H7 (cell line): ENCODE data around the gene INCA1. TPM values are rescaled to one million over a fixed set of nuclear protein-coding genes. Genes with fewer than 3 reads are reported as not detected.
A peak's percentile ranks its signal among the peaks of the same experiment; 100 is the strongest.

Experiments used
- DNase-seq: peaks from one replicate; pipeline ENCODE4 v3.0.0; 2012
- H3K27me3 ChIP-seq: 2 replicates; pipeline ENCODE4 v1.6.0; 2011; ENCODE audit warnings: mild to moderate bottlenecking, low read length; ENCODE audit not compliant: control insufficient read depth, insufficient read depth
- H3K36me3 ChIP-seq: replicated peaks from 2 replicates; pipeline ENCODE4 v1.5.1; 2011; ENCODE audit warnings: low read length; ENCODE audit not compliant: control insufficient read depth, insufficient read depth
- H3K4me3 ChIP-seq: 2 replicates; pipeline ENCODE4 v1.5.1; 2011; ENCODE audit warnings: low read depth, mild to moderate bottlenecking, control low read depth, low read length, moderate library complexity; ENCODE audit not compliant: insufficient read depth
- total RNA-seq: library from RNA; depleted of rRNA; stranded (reverse); fragments of >200 nt; shearing (Covaris generic); gene quantifications from 2 replicates; pipeline ENCODE4 v1.2.3, GENCODE V29; 2014

The INCA1 gene
- total RNA-seq, 1 experiment from 2014 or later: 0.42 TPM

DNA sequence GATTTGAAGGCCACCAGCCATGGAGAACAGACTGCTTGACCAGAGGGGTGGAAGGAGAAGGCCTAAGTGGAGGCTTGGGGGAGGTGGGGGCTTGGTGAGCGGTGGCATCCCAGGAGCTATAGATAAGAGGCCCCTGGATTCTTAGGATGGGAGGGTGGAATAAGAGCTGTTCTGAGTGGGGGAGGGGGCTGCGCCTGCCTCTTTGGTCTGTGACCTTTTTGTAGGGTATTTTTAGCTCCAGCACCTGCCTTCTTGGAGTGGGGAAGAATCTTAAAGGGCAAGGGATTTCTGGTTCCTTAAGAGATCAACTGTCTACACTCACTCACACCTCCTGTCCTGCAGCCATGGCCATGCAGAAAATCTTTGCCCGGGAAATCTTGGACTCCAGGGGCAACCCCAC lies 45.8 kb downstream of the INCA1 start:
- Histone ChIP-seq H3K27me3 (no peaks in the 10 kb centered on the region), H3K4me3 (peak overlapping the region; percentile 100), H3K36me3 (peaks cover 3% of the 10 kb centered on the region)
- DNase-seq: peak; percentile 47

- DNase-seq: peak; percentile 80
- peaks cover 10% of the 10 kb centered on the region for H3K36me3 ChIP-seq
- H3K4me3 ChIP-seq: peak within 1 kb of the TSS; percentile 100
- H3K27me3 ChIP-seq: no peaks in the 10 kb centered on the region
Measured at GRCh38 chr17:4950746-4951204, 46.5 kb downstream of the INCA1 start, which contains the start of gene ENO3. Gene ENO3, plus strand, starts transcription at chr17:4951119. Its CDS starts 711 bp downstream, at chr17:4951830.

DNA sequence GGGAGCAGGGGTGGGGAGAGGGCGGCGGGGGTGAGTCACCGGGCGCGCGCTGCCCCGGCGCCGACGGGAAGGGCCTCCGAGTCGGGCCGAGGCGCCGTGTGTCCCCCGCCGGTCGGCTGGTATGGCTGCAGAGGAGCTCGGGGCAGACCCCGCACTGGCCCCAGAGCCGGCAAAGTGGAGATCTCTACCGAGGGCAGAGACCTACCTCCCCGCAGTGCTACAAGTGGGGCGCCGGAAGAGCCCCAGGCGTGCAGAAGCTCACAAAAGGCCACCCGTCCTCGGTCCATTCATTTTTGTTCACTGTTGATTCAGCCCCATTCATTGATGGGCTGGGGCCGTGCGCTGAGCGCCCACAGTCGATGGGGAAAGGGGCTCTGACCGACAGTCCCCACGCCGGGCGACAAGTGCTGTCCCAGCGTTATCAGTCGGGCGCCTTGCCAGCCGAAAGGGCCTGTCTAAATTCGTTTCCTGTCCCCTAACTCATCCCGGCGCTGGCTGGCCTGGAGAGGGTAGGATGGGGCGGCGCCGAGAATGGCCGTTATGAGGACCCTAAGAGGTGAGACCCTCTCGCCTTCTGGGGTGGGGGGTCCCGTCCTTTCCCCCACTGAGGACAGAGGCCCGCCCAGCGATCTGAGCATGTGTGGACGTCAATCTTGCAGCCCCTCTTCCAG lies 47.1 kb downstream of the INCA1 start:
- peaks cover 15% of the 10 kb centered on the region for H3K36me3 ChIP-seq
- no peaks in the 10 kb centered on the region for H3K27me3 ChIP-seq
- peak overlapping the region; percentile 100 for H3K4me3 ChIP-seq
- no peak for DNase-seq

DNA sequence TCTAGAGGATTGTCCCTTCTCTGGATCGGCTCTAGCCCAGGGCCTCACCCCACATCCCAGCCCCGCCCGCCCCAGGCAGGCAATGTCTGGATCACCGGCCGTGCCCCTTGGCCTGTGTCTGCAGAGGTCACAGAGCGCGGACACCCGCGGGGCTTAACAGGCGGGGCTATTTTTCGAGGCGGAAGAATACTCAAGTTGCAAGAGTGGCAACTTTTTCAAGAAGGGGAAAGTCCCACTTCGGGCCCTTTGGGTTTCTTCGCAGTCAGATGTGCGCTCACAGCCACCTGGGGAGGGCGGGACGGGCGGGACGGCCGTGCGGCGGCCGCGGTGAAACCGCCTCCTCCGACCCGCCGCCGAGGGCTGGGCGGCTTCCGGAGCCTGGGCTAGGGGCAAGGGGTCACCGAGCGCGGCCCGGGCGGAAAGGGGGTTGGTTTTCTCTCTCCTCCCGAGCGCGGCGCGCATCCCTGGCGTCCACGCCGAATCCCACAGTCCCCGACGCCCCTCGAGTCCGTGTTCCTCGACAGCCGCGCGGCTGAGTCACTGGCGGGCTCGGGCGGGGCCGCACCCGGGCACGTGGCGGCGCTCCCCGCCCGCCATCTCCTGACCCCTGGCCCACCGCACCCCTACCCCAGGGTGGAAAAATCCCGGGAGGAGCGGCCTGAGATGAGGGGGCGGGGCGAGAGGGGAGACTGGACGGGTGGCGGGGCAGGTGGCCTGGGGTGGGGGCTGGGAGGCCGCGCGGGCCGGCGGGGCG lies 47.8 kb downstream of the INCA1 start:
- Histone ChIP-seq H3K4me3 (peak overlapping the region; percentile 100), H3K36me3 (peaks cover 18% of the 10 kb centered on the region), H3K27me3 (no peaks in the 10 kb centered on the region)
- peak; percentile 94 for DNase-seq

DNA sequence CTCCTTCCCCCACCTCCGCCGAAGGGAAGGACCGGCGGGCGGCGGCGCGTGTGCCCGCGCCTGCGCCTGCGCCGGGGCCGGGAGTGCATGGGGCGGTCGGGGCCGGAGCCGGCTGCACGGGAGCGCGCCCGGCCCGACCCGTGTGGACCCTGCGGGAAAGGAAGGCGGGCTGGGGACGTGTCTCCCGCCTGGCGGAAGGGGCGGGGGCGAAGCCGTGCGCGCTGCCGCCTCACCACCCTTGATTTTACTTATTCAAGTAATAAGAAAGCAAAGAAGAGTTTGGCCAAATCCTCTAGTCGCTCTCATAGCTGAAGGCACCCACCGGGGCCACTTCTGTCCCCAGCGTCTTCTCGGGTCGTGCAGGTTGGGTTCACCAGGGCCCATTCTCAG lies 48.4 kb downstream of the INCA1 start:
- DNase-seq: peak; percentile 99
- Histone ChIP-seq H3K27me3 (no peaks in the 10 kb centered on the region), H3K4me3 (peak overlapping the region; percentile 100), H3K36me3 (peaks cover 18% of the 10 kb centered on the region)

DNA sequence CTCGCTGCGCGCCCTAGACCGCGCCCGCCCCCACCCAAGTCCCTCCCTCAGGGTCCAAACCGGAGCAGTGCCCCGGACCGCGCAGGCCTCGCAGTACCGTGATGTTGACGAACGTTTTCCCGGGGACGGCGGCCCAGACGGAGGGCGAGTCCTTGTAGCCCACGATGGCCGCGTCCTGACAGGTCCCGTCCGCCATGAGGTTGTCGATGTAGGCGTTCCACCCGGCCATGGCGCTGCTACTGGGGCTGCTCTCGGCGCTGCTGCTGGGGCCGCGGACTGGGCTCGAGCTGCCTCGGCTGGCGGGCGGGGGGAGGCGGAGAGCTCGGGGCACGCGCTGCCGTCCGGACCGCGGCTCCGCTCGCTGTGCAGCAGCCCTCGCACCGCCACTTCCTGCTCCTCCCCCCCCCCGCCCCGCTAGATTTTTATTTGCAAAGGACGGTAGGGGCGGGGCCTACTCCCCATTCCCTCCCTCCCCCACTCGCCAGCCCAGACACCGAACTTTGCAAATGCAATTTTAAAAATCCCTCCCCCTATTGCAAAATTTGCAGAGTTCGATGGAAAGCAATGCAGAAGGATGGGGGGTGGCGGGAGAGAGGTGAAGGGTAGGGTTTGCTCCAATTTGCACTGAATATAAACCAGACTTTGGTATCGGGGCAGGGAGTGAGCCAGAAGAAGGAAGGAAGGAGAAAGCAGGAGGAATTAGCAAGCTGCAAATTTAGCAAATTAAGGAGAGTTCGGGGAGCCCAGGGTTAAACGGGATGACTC lies 49.0 kb downstream of the INCA1 start, which contains the start of gene PFN1:
PFN1 (minus strand) TSS at position 365 of the 765 bp plus-strand sequence; CDS start at position 229, 136 bp downstream.
- Histone ChIP-seq H3K27me3 (no peaks in the 10 kb centered on the region), H3K4me3 (peak within 1 kb of the TSS; percentile 100), H3K36me3 (peaks cover 19% of the 10 kb centered on the region)
- DNase-seq: peak; percentile 97

- H3K36me3 ChIP-seq: peaks cover 27% of the 10 kb centered on the region
- peak; percentile 91 for DNase-seq
Measured at GRCh38 chr17:4947411-4948165, 49.7 kb downstream of the INCA1 start.

DNA sequence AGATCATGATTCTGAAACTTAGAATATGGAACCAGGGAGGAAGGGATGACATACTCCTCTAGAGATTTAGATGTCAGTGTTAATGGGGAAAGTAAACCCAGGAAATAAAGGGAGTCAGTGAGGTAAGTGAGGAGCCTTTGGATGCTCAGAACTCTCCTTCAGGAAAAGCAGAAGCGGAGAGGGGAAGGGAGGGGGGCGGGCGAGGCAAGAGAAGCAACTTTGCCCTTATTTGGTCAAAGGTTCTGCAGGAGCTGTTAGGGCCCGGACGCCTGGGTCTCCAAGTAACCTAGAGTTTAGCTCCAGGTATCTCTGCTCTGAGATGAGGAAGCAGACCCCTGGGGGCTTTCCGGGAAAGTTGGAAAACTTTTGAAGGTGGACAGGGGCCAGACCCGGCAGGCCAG lies 50.3 kb downstream of the INCA1 start:
- Histone ChIP-seq H3K4me3 (peak overlapping the region; percentile 100), H3K27me3 (no peaks in the 10 kb centered on the region), H3K36me3 (peaks cover 32% of the 10 kb centered on the region)
- DNase-seq: no peak

More at GRCh38 chr17:4947411-4948165, 49.7 kb downstream of the INCA1 start:
- Histone ChIP-seq H3K27me3 (no peaks in the 10 kb centered on the region), H3K4me3 (peak overlapping the region; percentile 100)

GRCh38 chr17:4946312-4946976 lies 50.9 kb downstream of the INCA1 start:
- Histone ChIP-seq H3K27me3 (no peaks in the 10 kb centered on the region), H3K36me3 (peaks cover 34% of the 10 kb centered on the region), H3K4me3 (peak overlapping the region; percentile 100)
- DNase-seq: no peak

DNA sequence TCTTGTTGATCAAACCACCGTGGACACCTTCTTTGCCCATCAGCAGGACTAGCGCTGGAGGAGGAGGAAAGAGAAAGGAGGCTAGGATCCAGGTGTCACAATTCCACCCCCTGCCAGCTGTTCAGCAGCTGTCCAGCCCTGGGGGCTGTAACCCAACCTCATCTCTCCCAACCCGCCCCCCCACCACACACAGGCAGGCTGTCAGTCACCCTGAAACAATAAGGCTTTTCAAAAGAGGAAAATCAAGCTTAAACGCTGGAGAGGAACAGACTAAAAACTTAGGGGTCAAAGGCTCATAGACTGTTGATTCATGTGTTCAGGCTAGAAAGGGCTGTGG lies 51.4 kb downstream of the INCA1 start:
- H3K4me3 ChIP-seq: no peak overlapping the region
- DNase-seq: peak; percentile 29
- no peaks in the 10 kb centered on the region for H3K27me3 ChIP-seq
- peaks cover 34% of the 10 kb centered on the region for H3K36me3 ChIP-seq

DNA sequence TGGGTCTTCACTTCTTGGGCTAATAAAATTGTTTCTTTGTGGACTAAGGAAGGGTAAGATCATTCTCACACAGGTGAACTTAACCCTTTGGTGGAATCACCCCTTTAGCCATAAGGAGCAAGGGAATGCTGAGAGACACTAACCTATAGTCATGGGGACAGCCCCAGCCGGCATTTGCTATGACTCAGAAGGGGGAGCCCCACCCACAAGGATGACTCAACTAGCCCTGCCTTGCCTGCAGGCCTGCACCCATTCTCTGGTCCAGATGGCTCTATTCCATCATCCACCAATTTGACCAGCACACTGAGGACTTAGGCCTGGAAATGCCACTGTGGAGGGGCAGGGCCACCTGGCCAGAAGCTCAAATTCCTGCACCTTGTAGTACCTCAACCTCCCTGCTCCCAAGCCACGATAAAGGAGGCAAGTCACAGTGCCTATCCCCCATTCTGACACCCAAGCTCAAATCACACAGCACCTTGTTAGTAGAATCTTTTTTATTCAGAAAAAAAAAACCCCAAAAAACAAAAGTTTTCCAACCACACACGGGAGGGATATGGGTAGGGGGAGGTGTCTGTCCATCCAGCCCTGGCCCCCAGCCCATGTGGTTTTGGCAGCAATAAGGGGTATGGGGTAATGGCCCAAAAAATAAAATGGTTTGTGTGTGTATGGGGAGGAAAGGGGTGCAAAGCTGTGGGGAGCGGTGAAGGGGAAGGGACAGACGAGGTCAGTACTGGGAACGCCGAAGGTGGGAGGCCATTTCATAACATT lies 52.0 kb downstream of the INCA1 start:
- Histone ChIP-seq H3K4me3 (no peak overlapping the region), H3K36me3 (peaks cover 34% of the 10 kb centered on the region), H3K27me3 (no peaks in the 10 kb centered on the region)
- peak; percentile 72 for DNase-seq

- Histone ChIP-seq H3K36me3 (peaks cover 34% of the 10 kb centered on the region), H3K27me3 (no peaks in the 10 kb centered on the region), H3K4me3 (no peak overlapping the region)
- DNase-seq: peak; percentile 31
Measured at GRCh38 chr17:4944554-4945175, 52.7 kb downstream of the INCA1 start.

- Histone ChIP-seq H3K4me3 (no peak overlapping the region), H3K27me3 (no peaks in the 10 kb centered on the region), H3K36me3 (peaks cover 34% of the 10 kb centered on the region)
- peak; percentile 51 for DNase-seq
Measured at GRCh38 chr17:4944163-4944553, 53.2 kb downstream of the INCA1 start.
